ENCODE measurements around the gene NGF. TPM values are rescaled to one million over a fixed set of nuclear protein-coding genes. Genes with fewer than 3 reads are reported as not detected.
"Not testable (repeated sequence)": the region's sequence is repeated elsewhere in the genome, so short reads cannot be mapped to it uniquely, and the experiment has no call there.

Gene NGF
- polyA plus RNA-seq, 3 donors, result 1.7 to 2.4 (median 2.3) TPM

DNA sequence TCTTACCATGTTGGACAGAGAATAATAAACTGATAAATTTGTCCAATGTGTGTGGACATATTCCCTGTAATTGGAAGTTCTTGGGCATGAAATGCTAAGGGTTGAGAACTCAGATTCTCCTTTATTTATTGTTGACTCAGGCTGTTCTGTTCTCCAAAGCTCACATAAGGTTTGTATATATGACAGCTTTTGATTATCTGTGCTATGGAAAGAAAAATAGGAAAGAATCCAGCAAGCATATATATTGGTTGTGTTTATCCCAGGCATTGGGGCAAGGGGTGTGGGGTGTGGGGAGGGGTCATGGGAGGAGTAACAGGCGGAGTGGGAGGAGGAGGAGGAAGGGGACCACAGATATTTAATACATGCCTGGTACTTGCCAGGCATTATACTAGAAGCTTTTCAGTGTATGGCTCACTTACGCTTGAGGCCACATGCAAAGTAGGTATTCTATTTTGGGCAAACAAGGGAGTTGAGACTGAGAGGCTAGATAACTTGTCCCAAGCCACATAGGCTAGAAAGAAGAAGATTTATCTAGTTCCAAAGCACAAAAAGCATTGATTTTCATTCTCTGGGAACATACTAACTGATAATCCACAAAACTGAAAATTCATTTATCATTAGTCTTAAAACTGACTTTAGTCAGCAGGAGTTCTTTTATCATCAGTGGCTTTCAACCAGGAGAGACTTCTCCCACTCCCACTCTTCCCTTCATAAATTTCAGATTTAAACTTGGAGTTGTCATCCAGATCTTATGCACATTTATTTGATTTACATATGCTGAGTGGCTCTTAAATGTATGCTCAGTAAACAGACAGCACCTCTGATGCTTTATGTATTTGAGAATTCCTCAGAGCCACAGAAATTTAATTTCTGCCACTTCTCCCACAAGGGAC, 27.2 kb downstream of the NGF start:
- no peak for DNase-seq

DNA sequence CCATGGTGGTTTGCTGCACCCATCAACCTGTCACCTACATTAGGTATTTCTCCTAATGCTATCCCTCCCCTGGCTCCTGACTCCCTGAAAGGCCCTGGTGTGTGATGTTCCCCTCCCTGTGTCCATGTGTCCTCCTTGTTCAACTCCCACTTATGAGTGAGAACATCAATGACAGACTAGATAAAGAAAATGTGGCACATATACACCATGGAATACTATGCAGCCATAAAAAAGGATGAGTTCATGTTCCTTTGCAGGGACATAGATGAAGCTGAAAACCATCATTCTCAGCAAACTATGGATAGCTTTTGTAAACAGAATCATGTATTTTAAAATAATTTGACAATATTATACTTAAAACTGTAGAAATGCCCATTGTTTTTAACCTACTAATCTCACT, 28.5 kb downstream of the NGF start:
- DNase-seq, result not testable (repeated sequence)

DNA sequence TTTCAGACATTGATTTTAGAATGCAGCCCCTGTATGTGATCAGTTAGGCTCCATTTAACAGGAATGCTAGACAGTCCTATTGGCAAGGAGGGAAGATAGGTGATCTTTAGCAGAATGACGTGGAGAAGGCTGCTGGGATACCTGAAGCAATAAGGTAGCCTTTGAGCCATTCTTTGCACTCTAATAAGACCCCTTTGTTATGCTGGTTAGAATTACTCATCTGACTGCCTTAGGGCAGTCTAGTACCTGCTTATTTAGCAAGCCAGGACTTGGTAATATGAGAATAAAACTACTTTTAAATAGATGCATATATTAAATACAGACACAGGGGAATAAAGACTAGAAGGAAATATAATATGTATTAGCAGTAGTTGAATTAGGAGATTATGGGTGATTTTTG, 29.1 kb downstream of the NGF start:
- DNase-seq, result no peak

DNA sequence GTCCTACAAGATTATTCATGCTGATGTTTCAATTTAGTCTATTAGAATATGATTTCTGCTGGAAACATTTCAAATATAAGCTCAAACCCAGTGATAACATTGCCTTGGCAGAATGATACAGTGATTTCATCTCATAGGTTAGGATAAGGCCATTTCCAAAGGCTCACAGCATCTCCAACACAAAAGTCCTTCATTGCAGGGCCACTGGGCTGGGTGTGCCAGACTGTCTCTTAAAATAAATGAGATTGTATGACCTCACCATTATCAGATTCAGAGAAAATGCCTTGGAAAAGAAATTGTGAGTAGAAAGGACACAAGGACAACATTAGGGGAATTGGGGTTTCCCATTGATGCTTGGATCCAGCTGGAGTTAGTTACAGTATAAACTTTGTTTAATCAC, 30.4 kb downstream of the NGF start:
- no peak for DNase-seq

DNA sequence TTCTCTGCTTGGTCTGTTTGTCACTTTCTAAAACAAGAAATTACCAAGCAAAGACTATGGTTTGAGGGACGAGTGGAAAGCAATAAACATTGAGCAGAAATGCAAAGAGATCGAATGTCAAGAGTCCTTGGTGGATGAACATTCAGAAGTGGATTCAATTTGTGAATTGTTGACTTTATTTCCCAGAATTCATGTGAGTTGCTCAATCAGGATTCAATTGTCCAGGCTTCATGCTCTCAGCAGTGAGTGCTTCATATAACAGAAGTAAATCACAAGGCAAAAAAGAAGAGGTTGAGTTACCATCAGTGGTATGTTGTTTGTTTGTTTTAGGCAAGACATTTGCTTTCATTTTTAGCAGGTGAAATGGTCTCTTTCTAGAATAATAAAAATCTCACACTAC, 31.9 kb downstream of the NGF start:
- no peak for DNase-seq

DNA sequence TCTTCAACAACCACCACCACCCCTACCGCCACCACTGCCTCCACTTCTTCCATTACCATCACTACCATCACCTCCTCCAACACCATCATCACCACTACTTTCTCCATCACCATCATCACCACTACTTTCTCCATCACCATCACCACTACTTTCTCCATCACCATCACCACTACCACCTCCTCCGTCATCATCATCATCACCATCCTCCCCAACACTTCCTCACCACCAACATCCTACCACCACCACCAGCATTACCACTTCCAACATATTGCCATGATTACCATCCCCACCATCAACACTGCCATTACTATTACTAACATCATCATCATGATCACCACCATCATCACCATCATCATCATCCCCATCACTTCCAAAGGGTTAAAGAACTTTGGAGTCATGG, 34.7 kb downstream of the NGF start:
- DNase-seq, result no peak

DNA sequence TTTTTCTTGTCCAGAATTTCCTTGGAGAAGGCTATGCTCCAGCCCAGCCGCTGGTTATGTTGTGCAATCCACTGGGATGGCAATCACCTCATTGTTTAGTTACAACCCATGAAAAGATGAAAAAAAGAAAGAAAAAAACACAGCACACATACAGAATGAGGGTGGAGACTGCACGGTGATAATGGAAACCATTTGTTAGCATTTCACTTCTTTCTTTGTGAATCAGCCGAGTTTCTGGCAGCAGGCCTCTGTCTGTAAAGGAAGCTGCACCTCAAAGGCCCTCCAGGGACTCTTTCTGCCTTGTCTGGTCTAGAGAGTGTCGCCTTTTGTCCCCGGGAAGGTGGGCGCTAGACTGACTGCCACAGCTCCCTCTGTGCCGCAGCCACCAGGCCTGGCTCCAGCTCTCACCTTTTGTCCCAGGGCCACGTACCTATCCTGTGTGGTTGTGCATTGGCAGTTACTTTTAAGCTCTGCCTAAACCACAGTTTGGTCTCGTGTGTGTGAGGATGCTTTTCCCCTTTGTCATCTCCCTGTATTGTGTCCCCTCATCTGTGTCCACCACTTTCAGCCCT, 35.6 kb downstream of the NGF start:
- no peak for DNase-seq

DNA sequence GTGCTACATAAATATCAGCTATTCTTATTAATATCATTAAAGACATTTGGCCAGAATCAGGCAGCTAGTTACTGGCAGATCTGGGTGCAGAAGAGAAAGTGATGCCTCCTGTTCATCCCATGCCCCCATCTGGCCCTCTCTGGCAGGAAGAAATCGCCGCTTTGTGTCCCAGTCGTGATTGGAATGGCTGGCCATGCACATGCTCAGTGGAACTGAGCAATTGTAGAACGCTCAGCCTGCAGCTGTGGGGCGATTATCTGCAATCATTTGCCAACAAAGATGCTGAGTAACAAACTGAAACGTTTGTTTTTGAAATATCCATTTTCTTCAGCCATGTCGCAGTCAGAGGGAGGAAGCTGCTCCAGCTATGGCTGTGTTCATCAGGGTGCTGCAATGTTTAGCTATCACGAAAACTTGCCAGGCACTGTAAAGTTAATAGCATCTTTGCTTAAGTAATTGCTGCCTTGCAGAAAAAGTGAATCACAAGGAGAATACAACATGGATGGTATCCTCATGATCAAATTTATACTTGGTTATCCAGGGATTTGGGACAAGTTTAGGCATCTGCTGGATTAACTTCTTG, 36.5 kb downstream of the NGF start:
- DNase-seq, result no peak

DNA sequence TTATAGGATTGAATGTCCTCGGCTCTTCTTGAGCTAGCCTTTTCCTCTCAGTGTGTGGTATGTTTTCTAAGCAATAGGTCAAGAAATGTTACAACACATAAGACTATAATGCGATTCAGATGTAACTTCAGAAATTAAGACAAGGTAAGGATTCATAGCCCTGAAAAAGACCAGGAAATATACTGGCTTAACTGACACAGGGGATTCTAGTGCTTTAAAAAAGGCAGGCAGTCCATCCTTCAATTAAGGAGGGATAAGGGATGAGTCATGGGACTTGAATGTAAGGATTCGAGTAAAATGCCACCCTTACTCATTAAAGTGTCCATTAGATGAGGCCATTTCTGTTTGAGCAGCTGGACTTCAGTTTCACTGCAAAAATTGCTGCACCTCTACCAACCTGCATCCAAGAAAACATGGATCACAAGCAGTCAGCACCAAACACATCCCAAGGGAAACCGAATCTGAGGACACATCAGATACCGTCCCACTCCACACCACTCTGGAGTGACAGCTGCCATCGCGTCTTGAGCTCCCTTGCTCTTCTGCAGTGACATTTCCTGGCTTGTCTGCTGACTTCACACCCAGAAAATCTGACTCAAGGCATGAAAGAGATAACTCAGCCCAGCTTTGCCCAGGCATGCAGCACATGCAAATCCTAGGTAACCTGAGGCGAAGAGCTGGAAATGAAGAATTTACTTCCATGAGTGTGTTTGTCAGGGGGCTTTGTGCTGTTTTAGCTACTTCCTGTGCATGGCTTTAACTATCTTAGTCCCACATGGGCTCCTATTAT, 37.8 kb downstream of the NGF start:
- no peak for DNase-seq

DNA sequence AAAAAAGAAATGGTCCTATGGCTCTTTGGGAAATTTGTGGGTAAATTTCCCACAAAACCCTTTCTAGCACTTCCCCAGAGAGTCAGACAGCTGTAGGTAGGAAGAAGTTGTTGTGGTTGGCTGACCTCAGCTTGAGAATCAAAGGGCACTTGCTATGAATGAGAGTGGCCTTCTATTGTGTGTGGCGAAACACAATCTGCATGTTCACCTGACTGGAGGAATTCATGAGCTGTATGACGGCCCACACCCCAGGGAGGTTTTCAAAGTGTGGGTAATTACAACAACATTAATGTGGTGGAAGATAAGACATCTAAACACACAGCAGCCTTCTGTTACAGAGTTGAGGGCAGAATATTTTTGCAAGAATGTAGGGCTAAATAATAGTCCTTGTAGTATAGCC, 38.8 kb downstream of the NGF start:
- DNase-seq, result no peak

DNA sequence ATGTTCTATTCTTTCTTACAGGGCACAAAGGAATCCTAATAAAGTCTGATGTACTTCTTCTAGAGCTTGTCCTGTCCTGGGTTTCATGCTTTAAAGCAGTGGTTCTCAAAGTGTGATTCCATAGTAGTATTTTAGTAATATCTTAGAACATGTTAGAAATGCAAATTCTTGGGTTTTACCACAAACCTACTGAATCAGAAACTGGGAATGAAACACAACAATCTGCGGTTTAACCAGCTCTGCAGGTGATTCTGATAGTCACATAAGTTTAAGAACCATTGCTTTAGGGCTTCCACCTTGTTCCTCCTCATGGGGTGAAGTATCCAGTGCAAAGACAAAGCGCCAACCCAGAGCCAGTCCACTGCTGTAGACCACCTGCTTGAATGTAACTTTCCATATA, 41.1 kb downstream of the NGF start:
- DNase-seq, result no peak

DNA sequence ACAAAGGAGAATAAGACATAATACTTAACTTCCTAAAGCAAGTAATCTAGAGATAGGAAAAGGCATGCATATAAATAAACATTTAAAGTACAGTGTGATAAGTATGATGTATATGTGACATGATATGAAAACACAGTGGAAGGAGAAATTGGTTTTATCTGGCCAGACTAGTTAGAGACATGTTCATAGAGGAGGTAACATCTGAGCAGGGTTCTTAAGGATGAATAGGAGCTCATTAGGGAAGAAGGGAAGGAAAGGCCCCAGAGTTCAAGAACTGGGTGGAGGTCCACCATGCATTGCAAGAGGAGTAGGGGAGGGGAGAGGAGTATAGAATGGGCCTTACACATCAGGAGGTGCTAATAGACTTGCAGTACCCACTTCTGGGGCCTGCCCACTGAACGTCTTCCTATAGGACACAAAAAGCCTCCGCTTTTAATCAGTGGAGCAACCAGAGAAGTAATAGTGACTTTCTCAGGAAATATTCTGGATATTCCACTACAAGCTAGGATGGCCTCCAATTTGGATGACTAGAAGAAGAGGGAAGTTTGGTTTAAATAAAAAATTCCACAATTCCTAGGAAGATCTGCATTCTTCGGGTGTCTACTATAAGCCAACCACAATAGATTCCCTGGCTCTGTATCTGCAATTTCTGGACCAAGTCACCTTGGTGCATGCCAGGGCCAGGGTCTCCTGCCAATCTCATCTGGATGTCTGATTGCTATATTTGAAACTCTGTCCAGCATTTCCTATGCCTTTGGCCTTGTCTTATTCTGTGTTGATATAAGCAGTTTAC, 41.9 kb downstream of the NGF start:
- no peak for DNase-seq

DNA sequence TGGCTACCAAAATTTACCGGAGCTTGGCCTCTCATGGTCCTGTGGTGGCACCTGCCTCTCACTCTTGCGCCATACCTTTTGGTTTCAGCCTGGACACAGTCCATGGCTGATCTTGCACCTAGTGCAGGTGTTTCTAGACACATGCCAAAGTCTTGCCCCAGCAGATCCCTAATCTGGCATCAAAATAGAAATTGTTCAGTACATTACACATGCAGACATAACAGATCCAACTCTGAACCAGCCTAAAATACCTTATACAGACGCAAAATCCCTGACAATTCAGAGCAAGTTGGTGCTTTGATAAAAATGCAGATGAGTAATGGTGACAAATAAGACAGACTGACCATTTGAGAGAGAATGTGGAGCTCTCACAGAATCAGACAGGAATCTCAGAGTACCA, 44.1 kb downstream of the NGF start:
- DNase-seq, result no peak

DNA sequence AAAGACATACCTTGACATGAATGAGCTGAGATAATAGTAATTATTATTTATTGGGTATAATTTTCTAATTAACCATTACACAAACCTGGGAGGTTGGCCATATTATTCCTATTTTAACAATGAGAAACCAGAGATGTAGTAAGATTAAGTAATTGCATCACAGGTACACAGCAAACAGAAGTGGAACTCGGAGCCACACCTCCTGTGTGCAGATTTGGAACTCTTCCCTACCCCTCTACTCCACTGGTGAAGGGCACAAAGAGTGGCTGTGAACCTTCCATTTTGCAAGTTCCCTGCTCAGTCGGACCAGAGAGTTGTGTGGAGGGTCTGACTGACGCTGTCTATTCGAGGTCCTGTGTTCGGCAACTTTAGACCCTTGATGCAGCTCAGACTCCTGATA, 45.0 kb downstream of the NGF start:
- DNase-seq, result no peak

DNA sequence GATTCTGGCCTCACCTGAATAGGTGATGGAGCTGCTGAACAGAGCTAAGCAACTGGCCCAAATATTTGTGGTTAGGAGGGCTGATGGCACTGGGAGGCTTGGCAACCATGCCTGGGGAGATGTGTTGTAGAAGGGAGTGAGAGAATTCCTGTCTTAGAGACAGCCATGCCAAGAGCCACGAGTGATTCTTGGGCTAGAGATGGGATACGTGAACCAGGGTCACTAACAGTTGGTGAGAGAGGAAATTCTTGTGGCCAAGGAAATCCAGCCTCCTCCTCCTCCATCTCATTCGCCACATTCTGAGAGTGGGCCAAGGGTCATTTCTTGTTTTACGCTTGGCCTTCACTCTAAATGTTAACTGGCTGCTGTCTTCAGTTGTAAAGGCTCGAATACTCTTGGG, 46.3 kb downstream of the NGF start:
- no peak for DNase-seq

DNA sequence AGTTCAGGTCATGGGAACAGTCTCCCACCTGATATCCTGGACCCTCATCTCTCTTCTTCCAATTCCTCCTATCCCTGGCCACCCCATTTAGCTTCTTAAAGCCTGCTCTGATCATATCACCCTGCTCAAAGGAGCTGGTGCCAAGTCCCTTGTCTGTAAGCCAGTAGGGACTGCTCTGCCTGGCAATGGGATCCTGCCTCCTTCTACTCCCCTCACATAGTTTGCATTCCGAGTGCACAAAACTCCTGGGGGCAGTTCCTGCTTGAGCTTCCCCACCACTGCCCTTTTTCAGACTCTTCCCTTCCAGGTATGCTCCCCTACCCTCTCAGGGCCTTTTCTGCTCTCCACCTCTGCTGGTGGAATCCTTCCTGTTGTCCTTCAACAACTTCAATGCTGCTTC, 48.1 kb downstream of the NGF start:
- no peak for DNase-seq

DNA sequence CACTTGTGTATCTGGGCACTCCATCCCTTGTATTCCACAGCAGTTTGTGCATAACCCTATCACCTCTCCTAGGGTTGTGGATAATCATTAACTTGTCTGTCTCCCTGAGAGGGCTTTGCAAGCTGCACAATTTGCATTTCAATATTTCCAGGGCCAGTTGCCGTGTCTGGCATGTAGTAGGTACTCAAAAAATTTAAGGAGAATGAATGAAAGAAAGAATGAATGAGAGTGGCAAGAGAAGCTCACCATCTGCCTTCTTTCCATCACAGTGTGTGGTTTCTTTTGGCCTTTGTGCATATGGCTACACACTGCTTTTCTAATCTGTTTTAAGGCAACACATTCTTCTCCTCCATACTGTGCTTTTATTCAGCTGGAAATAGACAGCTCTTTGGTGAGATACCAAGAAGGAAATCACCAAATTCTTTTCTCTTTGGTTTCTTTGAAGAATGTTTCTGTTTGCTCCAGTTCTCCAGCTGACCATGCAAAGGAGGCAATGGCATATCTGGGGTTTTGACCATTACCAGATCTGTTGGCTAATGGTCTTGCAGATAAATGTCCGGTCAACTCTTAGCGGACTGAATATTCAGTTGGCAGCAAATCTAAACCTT, 49.4 kb downstream of the NGF start:
- no peak for DNase-seq

DNA sequence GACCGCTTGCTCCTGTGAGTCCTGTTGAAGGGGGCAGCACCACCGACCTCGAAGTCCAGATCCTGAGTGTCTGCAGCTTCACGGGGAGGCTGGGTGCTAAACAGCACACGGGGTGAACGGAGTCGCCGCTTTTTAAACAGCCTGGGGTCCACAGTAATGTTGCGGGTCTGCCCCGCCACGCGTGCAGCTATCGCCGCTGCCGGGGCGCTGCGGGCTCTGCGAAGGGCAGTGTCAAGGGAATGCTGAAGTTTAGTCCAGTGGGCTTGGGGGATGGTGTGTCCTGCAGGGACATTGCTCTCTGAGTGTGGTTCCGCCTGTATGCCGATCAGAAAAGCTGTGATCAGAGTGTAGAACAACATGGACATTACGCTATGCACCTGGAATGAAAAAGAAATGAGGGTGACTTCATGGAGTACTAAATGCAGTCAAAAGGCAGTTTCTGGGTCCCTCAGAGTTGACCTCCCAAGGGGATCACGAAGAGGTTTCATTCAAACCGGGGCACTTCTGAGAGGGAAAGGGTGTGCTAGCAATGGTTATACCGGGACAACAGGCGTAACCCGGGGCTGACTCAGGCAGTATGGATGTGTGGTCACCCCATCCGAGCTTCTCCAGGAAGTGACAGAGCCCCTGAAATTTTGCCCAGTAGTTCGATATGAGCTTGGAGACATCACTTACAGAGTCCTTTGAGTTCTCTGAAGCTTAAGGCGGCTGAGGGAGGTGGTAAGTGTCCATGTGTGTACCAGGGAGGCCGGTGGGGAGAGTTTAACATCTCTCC, 51.4 kb downstream of the NGF start:
- no peak for DNase-seq

DNA sequence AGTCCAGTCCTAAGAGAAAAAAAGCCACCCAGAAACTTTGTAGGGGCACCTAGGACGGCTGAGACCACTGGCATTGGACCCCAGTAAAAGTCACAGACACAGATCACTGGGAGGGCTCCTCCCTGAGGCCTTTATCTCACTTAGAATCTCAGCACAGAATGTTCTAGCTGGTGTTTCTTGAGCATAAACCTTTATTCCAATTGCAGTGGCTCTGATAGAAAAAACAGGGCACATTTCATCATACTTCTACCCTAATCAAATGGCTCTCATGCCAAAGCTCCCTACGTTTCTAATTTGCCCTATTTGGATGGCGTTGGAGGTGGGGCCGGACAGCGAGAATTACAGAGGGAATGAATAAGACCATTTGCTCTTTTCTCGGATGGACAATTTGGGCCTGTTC, 53.8 kb downstream of the NGF start:
- no peak for DNase-seq

DNA sequence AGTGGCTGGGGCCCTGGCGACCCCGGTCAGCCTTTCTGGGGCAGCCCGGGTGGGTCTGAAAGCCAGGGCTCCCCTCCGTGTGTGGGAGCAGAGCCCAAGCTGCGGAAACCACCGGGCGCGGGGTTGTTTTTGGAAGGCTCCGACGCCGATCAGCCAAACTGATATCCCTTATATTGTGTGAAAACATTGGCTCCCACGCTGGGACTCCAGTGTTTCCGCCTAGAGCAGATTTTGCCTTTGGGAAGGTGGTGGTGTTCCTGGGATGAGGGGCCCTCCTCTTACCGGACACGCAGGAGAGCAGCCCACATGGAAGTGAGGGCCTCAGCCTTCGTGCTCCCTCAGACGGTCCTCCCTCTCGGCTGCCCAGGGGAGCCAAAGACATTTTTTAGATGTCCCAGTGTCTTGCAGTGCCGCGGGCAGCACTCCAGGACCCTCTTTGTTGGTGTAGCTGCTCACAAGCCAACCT, 54.3 kb downstream of the NGF start:
- no peak for DNase-seq
